Psoas muscle (tissue), 8 donors: ENCODE data around the gene EP300. TPM values are rescaled to one million over a fixed set of nuclear protein-coding genes. Genes with fewer than 3 reads are reported as not detected.

Experiments
- ATAC-seq, 4 donors: fragments of 200-7000 bp; cut with Tn5 transposase; one replicate each; pipeline ENCODE4 v1.9.1; 2020; ENCODE audit warnings: moderate library complexity in 3 of 4, mild to moderate bottlenecking in 2 of 4
- DNase-seq, 2 donors: peaks; one replicate each; pipeline ENCODE4 v3.0.0-alpha.2; 2020
- H3K27ac ChIP-seq: fragments of 200-600 bp; one replicate; pipeline ENCODE4 v1.8.0; 2022
- H3K27me3 ChIP-seq, 3 donors: fragments of 200-600 bp in 1 of 3; one replicate each; pipeline versions ENCODE4 v1.6.1 to v1.8.0; 2013 to 2022; ENCODE audit warnings: low read length in 2 of 3, mild to moderate bottlenecking in 2 of 3, moderate library complexity in 1 of 3; ENCODE audit not compliant: insufficient read depth in 3 of 3
- H3K36me3 ChIP-seq, 2 donors: fragments of 200-600 bp in 1 of 2; one replicate each; pipeline versions ENCODE4 v1.6.1 to v1.8.0; 2013 to 2022; ENCODE audit warnings: low read depth in 1 of 2, mild to moderate bottlenecking in 1 of 2, moderate library complexity in 1 of 2; ENCODE audit not compliant: insufficient read depth in 1 of 2
- H3K4me1 ChIP-seq: fragments of 200-600 bp; one replicate; pipeline ENCODE4 v1.8.0; 2022
- H3K4me3 ChIP-seq: fragments of 200-600 bp; one replicate; pipeline ENCODE4 v1.8.0; 2022; ENCODE audit warnings: mild to moderate bottlenecking
- H3K9me3 ChIP-seq: fragments of 200-600 bp; one replicate; pipeline ENCODE4 v1.8.0; 2022
- WGBS, 3 donors: extraction: QIAGEN DNeasy Blood & Tissue Kit; methylation state at CpG; one replicate each; pipeline versions ENCODE4 v1.1.6 to v1.1.7; 2013; 5-methylcytosine and 5-hydroxymethylcytosine counted together
- intact Hi-C, 2 donors: fragments of 100-400 bp; cut with DNase I; formaldehyde crosslinking; loops; one replicate each; pipeline versions ENCODE4 v1.11.0 to v1.14.2; 2022
- polyA plus RNA-seq, 3 donors: library from polyadenylated mRNA; stranded (reverse); fragments of 200-250 nt; gene quantifications; one replicate each; pipeline ENCODE4 v1.2.3, GENCODE V29; 2013
- total RNA-seq, 4 donors: library from RNA; stranded (reverse); fragmentation: NEBNext Ultra II Directional in 2 of 4; extraction: Animal tissue kit (Norgen Biotek cat#: 25700) in 2 of 4; gene quantifications; one replicate each; pipeline versions ENCODE4 v1.2.1 to v1.2.4, GENCODE V29; 2021 to 2023
- TF ChIP-seq, protein P1 (sequence below): fragments of 200-600 bp; IDR thresholded peaks from one replicate; pipeline ENCODE4 v1.8.0; 2022; ENCODE audit warnings: antibody characterized with exemption
- donor health status: healthy with polysubstance abuse.
- donor health status: DM: no; HTN: no; CAD: no; lungs with moderate emphysema.
- donor health status: Bipolar disorder and iron deficiency.
- donor health status: healthy.
- donor health status: DM: yes; HTN: yes; CAD: no.
- donor health status: DM: no; HTN: no; CAD: no.
- donor health status: DM: no; HTN: no; CAD: no.
- donor health status: DM: yes; HTN: yes; CAD: no.

The EP300 gene
- total and polyA plus RNA-seq, 7 donors = 6.2 to 40.7 (median 31.0) TPM

DNA sequence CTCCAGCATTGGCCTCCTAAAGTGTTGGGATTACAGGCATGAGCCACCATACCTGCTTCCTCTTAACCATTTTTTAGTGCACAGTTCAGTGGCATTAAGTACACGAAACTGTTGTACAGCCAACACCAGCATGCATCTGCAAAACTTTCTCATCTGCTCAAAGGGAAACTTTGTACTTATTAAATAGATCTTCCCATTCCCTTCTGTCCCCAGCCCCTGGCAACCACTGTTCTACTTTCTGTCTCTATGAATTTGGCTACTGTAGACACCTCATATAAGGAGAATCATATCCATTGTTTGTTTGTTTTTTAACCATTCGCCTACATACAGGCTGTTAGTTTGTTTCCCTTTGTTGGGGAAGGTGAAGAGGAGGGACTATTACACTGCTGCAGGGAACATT is 6.5 kb upstream of the EP300 start:
- no peaks in the 10 kb centered on the region for H3K36me3 ChIP-seq
- no peak for DNase-seq
- H3K27me3 ChIP-seq = no peaks in the 10 kb centered on the region
- H3K4me3 ChIP-seq = no peak overlapping the region
- 75 to 88% (median 77%) methylated on average over 2 of the region's 2 CpGs for WGBS, 3 donors
- no peak overlapping the region for H3K27ac ChIP-seq
- no peaks in the 10 kb centered on the region for H3K9me3 ChIP-seq
- TF ChIP-seq, protein P1, sequence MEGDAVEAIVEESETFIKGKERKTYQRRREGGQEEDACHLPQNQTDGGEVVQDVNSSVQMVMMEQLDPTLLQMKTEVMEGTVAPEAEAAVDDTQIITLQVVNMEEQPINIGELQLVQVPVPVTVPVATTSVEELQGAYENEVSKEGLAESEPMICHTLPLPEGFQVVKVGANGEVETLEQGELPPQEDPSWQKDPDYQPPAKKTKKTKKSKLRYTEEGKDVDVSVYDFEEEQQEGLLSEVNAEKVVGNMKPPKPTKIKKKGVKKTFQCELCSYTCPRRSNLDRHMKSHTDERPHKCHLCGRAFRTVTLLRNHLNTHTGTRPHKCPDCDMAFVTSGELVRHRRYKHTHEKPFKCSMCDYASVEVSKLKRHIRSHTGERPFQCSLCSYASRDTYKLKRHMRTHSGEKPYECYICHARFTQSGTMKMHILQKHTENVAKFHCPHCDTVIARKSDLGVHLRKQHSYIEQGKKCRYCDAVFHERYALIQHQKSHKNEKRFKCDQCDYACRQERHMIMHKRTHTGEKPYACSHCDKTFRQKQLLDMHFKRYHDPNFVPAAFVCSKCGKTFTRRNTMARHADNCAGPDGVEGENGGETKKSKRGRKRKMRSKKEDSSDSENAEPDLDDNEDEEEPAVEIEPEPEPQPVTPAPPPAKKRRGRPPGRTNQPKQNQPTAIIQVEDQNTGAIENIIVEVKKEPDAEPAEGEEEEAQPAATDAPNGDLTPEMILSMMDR = no peak
- intact Hi-C loops = no loop called here
- no peaks in the 10 kb centered on the region for H3K4me1 ChIP-seq
- ATAC-seq = no peak

DNA sequence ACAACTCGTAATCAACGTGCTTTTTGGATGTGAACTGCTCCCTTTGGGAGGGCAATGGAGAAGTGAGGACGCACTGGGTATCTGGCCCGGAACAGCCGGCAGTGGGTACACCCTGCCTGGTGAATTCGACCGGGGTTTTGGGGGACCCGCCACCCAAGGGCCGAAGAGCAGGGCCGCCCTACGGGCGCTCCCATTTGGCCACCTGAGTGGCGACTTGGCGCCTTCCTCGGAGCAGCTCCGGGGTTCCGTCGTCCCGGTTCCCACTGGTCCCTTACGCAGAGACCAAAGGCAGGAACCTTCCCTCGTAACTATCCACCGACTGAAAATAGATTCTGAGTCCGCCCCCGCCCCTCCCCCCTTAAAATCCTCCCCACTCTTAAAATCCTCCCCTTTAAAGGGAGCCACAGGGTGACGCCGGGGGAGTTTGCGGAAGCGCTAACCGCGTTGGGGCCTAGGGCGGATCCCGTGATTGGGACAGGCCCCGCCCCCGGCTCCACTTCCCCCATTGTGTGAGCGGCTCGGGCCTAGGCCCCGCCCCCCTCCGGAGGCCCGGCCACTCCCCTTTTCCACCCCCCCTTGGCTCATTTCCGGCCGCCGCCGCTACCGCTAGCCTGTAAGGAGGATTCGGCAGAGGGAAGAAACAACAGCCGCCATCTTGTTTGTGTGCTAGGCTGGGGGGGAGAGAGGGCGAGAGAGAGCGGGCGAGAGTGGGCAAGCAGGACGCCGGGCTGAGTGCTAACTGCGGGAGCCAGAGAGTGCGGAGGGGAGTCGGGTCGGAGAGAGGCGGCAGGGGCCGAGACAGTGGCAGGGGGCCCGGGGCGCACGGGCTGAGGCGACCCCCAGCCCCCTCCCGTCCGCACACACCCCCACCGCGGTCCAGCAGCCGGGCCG is 1.0 kb upstream of the EP300 start:
- Histone ChIP-seq H3K9me3 (no peaks in the 10 kb centered on the region), H3K36me3 (peaks cover 0 to 5% of the 10 kb centered on the region in 2 donors), H3K27ac (peak overlapping the region; percentile 100), H3K4me1 (peaks cover 26% of the 10 kb centered on the region), H3K27me3 (no peaks in the 10 kb centered on the region), H3K4me3 (peak overlapping the region; percentile 98)
- WGBS, 3 donors = 0 to 1% (median 0%) methylated on average over 46 to 67 of the region's 67 CpGs
- TF ChIP-seq, protein P1 = no peak
- ATAC-seq (peak; percentile 93 to 97 (median 96)), DNase-seq (peak; percentile 99 to 100)
- intact Hi-C loops = loop anchor here (1.0 to 2.0 kb wide), 3 partner anchors 69 to 140 kb away; partner anchors contain the start of gene RBX1 (in 2 of the 2)

DNA sequence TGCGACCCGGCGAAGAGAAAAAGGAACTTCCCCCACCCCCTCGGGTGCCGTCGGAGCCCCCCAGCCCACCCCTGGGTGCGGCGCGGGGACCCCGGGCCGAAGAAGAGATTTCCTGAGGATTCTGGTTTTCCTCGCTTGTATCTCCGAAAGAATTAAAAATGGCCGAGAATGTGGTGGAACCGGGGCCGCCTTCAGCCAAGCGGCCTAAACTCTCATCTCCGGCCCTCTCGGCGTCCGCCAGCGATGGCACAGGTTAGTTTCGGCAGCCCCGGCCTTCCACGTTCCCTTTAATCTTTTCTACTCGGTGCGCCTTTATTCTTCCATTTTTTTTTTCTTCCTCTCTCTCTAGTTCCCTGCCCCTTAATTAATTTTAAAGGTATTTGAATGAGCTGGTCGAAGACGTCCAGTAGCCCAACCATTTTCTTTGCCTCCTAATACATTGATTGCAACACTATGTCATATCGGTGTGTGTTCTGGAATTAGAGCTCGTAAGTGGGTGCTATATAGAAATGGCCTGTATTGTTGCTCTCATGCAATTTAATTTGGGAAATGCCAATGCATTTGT is 537 bp downstream of the EP300 start:
- TF ChIP-seq, protein P1 = no peak
- DNase-seq = peak; percentile 27 to 69
- peak in 1 of 4 donors; percentile 15 for ATAC-seq
- Histone ChIP-seq H3K9me3 (no peaks in the 10 kb centered on the region), H3K27me3 (no peaks in the 10 kb centered on the region), H3K27ac (peak overlapping the region; percentile 100), H3K4me1 (peaks cover 36% of the 10 kb centered on the region), H3K36me3 (peaks cover 0 to 5% of the 10 kb centered on the region in 2 donors), H3K4me3 (peak overlapping the region; percentile 98)
- intact Hi-C loops = no loop called here
- WGBS, 3 donors = 0 to 1% (median 1%) methylated on average over 29 to 31 of the region's 31 CpGs

DNA sequence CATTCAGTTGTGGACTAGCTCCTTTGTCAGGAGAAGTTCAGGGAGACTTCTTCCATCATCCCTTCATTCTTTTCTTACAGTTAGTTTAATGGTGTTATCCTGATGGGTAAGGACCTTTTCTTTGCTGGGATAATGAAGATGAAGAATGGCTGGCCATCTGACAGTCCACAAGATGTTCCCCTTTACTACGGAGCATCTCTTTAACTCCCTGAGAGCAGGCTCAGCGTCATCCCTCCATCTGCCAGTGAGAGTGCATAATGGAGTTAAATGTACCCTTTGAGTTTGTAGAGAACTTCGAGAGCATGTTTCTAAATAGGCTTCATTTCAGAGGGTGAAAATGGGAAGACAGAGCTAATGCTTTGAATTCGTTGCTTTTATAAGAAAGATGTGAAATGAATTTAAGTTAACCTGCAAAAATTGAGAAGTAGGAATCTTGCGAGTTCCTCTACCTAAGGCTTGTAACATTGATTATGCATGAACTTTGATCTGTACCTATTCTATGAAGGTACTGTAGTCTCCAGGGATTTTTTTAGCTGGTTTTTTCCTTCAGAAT is 1.7 kb downstream of the EP300 start:
- H3K36me3 ChIP-seq = peaks cover 0 to 5% of the 10 kb centered on the region in 2 donors
- H3K4me1 ChIP-seq = peaks cover 42% of the 10 kb centered on the region
- no peaks in the 10 kb centered on the region for H3K27me3 ChIP-seq
- no peaks in the 10 kb centered on the region for H3K9me3 ChIP-seq
- H3K4me3 ChIP-seq = peak overlapping the region; percentile 98
- DNase-seq = no peak
- WGBS, 3 donors = 3 to 9% (median 6%) methylated on average over 5 of the region's 5 CpGs
- intact Hi-C loops = no loop called here
- no peak for ATAC-seq
- no peak overlapping the region for H3K27ac ChIP-seq
- TF ChIP-seq, protein P1 = no peak
